ENCODE data around the gene AGAP3.

AGAP3 gene

DNA sequence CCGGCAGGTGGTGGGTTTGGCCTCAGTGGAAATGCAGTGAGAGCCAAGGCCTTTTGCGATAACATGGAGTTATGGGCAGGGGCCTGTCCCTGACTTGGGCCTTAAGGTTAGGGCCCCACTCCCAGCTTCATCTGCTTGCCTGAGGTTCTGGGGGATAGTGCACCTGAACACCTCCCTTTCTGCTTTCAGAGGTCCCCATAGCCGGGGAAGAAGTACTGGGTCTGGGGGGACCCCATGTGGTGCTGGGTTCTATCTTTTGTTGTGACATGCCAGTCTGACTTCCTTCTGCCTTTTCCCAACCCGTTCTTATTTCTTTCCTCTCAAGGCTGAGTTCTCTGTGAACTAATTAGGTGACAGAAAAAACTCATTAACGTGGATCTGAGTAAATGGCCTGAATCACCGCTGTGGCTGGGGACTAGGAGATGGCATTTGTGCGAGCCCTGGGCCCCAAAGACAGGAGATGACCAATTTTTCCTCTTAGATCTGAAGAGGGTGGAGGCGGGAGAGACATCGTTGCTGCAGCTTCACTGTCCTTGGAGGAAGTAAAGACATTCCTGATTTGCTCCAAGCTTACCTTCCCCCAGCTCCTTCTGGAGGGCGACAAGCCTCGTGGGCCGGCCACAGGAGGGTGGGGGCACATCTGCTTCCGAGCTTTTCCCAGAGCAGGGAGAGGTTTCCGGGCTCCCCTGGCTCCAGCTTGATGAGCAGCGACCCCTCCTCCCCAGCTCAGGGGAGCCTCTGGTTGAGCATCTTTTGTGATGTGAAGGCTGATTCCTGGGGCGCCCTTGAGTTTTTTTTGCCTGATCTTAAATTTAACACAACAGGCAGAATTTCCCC, 2.0 kb downstream of the AGAP3 start:
- DNase-seq = no peak

DNA sequence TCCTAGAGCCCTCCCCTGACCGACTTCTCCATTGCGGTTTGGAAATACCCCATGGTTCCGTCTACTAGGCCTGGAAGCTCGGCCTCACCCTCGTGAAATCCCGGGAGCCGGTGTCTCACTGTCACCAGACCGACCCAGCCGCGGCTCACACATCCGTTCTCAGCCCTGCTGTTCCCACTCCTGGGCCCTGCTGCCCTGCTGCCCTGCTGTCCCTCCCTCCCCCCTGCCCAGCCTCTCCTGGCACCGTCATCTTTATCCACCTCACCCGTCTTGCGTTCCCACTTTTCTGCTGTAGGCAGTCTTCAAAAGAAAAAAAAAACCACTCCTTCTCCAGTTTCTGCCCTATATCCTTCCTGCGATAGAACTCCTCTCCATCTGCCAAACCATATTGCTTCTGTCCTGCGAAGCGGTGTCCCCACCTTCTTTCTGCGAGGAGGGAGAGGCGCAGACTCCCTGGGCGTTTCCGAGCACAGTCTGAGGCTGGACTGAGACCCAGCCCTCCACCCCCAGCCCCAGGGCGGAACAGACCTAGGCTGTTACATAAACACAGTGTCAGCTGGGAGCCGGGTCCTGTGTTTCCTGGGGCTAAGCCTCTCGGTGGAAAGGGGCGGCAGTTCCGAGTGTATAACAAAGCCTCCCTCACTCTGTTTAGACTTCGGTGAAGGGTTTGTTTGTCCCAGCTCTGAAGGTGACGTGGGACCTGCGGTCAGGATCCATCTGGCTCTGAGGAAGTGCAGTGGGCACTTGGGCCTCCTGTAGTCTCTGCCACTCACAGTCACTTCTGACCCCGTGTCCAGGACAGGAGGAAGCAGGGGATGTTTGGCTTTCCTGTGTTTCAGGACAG, 2.8 kb downstream of the AGAP3 start:
- no peak for DNase-seq

DNA sequence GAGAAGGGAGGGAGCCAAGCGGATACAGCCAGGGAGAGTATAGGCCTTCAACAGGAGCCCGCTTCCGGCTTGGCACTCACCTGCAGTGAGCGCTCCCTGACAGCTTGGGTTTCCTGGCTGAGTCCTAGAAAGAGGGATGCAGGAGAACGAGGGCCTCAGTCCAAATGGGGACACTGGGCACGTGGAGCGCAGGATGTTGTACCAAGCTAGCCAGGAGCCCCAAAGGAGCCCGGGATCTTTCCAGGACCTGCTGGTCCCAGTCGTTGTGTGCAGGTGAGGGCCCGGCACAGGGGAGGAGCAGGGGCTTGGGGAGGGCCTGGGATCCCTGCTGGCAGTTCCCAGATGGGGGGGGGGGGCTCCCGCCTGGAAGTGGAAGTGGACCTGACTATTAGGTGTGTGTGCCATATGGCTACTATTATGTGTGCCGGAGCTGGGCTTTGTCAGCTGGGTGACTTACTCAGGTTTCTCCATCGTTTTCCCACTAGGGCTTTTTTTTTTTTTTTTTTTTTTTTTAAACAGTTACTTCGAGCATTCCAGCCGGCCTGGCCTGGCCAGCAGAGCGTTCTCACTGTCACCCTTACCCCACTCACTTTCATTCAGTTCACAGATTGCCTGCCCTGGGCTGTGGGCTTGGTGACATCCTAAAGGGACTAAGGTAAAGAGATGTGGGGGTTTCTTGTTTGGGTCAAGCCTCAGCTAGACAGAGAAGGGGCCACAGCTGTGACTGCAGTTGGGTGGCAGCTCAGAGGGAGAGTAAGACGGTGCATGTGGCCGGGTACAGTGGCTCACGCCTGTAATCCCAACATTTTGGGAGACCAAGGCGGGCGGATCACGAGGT, 3.8 kb downstream of the AGAP3 start:
- DNase-seq = no peak

DNA sequence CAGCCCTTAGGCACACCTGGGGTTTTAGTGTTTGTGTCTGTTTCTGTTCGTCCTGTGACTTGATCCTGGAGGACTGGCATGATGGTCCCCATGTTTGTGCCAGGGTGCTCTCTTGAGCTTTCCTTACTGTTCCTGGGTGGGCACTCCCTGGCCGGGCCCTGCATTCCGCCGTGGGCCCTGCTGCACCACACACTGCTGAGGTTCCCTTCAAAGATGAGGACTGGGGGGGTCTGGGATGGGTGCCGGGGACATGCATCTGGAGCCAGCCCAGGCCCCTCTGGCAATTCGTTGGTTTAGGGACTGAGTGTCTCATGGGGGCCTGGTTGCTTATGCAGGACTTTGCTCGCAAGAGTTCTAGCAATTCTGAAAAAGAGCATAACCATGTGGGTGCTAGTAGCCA, 4.7 kb downstream of the AGAP3 start:
- DNase-seq = no peak

DNA sequence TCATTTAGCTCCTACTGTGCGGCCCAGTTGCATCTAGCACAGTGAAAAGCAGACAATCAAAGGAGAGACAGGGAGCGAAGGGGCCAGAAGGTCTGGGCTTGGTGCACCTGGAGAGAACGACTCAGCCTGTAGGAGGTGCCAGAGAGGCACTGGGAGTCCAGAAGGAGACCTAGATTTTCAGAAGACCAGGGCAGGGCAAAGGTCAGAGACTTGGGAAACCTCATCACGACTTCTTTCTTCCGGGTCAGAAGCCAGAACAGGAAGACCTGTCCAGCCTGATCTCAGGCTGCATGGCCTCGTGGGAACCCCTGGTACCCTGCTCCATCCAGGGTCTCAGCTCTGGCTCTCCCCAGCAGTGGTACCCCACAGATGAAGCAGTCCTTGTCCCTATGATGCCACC, 5.2 kb downstream of the AGAP3 start:
- no peak for DNase-seq

DNA sequence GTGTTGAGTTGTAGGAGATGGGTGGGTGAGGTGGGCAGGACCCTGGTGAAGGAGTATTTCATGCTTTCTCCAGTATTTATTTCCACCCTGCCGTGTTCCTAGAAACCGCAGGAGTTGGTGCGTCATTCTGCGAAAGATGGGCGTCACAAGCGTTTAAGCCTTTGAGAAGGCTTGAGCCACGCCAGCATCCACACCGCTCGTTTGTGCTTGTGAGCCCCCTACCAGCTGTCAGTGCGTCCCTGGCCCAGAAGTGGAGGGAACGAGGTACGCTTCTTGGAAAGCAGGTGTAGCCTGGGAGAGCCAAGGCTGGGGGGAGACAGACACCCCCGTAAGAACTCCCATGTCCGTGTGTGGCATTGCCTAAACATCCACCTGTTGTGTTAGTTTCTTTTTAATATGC, 5.7 kb downstream of the AGAP3 start:
- no peak for DNase-seq

DNA sequence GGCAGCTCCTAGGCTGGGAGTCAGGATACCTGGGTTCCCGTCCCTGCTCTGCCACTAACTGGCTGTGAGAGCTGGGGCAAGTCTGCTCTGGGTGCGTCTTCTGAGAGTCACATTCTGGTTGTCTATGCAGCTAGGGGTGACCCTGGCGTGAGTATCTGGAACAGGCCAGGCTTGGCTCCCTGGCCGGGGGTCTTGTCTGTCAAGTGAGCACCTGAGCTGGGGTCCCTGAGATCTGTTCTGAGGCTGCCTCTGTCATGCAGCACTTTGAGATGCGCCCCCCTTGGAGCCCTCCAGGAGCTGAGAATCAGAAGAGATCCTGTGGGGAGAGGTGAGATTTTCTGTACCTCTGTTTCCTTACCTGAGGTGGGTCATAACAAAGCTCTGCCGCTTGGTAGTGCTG, 7.5 kb downstream of the AGAP3 start:
- no peak for DNase-seq

DNA sequence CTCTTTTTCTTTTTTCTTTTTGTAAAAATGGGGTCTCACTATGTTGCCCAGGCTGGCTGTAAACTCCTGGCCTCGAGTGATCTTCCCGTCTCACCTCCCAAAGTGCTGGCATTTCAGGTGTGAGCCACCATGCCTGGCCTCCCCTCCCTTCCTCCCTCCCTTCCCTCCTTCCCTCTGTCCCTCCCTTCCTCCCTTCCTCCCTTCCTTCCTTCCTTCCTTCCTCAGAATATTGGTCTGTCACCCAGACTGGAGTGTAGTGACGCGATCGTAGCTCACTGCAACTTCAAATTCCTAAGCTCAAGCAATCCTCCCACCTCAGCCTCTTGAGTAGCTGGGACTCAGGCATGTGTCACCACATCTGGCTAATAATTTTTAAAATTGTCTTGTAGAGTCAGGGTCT, 8.4 kb downstream of the AGAP3 start:
- no peak for DNase-seq

DNA sequence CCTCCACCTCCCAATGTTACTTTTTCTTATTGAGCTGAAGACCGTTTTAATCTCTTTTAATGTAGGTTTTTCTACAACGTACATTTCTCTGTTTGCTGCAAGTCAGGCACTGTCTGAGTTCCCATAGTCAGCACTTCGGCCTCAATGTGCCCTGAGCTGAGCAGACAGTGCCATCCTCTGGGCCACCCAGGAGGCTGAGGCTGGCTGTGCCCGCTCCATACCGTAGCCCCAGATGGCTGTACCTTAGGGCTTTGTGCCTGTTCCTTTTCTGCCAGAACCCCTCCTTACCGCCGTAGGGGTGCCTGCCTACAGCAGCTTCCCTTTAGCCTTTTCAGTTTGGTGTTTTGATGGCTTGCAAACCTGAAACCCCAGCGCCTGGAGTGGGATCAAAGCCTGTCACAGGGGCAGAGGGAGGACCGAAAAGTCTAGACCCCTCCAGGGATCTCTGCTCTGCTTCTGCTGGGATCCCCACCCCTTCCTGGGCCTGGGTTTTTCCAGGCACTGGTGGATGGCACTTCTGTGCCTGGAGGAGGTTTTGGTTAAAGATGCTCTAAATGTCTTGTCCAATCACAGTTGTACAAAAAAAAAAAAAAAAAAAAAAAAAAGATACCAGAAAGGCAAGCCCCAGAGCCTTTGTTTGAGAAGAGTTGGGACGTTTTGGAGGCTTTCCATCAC, 9.0 kb downstream of the AGAP3 start:
- DNase-seq = no peak

DNA sequence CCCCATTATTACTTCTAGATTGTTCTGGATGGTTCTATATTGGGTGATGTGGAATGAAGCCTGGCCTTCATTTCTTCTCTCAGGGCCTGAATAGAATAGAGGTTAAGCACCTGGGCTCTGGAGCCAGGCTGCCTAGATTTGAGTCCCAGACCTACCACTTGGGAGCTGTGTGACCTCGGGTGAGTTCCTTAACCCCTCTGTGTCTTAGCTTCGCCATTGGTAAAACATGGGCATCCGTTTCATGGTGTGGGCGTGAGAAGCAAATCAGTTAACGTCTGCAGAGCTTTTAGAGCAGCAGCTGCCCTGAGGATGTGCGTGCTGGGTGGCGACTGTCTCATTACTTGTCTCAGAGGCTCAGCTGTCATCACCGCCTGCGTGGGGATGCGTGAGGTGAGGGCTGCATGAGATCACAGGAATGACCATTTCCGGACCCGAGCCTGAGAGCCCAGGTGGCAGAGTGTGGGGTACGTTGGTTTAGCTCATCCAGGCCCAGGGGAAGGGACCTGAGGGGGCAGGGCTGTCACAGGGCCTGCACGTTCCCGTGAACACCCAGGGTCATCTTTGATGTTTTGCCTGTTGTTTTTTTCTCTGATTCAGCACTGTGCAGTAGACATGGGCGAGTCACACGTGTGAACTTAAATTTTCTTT, 9.7 kb downstream of the AGAP3 start:
- no peak for DNase-seq

DNA sequence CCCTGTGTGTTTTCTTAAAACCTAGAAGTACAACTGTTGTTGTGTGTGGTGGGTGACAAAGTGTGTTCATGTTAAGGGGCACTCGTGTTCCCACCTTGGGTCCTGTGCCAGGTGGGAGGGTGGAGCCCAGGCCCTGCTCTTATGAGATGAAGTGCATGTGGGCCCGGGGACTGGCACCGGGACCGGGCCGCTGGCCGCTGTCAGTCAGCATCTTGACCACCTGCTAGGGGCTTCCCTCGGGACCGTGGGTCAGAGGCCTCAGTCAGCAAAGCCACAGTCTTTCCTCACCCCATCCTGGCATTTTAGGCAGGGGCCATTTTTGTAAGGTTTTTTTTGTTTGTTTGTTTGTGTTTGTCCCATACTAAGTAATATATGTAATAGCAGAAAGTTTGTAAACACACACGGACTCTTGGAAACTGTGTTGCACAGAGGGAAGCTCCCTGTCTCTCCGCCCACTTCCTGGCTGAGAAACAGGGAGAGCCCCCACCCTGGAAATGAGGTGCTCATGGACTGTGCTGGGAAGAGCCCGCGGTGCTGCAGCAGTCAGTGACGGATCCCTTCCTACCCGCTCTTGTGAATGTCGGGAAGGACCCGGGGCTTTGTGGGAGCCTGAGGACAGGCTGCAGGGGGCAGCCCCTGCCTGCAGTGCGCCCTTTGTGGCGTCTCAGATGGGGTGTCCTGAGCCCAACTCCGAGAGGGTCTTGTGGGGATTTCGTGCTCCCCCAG, 13.4 kb downstream of the AGAP3 start:
- DNase-seq = no peak

DNA sequence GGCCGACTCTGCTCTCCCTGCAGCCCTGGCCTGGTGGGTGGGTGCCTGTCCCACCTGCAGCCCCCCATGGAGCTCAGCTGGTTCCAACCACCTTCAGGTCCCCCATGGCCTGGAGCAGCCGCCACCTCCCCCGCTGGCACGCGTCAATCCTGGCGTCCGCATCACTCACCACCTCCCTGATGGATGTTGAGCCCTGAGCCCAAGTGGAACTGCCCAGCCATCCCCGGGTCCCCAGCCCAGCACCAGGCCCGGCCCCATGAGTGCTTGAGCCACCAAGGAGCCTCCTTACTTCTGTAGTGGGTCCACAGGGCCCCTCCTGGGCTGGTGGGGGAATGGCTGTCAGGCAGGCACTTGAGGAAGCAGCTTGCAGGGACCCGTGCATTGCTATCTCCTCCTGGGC, 14.6 kb downstream of the AGAP3 start:
- DNase-seq = no peak

DNA sequence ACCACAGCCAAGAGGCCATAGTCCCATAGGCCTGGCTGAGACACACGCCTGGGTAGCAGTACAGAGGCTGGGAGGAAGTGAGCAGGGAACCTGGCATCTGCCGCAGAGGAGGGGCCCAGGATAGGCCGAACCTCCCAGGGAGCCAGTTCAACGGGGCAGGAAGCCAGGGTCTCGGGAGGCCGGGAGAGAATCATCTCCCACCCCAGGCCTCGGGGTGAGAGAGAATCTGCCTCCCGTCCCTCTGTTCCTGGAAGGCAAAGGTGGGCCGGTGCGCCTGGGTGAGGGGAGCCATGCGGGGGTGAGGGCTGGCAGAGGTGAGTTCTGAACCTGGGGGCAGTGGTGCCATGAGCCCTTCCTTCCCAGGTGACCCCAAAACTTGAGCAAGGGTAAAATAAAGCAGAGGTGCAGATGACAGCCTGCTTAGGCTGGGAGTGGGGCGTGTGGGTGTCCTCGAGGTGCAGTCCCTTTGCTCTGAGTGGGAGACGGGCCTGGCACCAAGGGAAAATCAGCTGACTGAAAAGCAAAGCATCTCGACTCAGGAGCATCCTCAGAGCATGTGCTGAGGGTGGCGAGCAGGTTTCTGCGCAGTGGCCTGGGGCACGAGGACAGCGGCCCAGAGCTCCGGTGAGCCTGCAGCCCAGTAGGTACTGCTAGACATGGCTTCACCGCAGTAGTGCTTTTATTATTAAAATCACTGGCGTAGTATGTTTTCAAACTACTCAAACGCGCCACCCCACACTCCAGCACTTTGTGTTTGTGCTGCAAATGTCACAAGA, 15.5 kb downstream of the AGAP3 start:
- DNase-seq = no peak

DNA sequence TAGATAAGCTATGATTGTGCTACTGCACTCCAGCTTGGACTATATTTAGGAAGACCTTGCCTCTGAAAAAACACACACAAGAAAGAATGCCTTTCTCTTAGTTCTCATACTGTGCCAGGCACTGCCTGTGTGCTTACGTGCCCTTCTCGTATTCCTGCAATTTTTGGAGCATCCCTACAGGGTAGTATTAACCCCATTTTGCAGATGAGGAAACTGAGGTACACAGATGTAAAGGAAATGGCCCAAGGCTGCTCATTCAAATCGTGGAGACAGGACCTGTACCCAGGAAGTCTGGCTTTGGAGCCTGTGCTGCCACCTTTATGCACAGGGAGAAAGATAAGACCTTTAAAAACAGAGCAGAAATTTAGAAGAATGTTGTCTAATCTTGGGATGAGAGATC, 16.7 kb downstream of the AGAP3 start:
- DNase-seq = no peak

DNA sequence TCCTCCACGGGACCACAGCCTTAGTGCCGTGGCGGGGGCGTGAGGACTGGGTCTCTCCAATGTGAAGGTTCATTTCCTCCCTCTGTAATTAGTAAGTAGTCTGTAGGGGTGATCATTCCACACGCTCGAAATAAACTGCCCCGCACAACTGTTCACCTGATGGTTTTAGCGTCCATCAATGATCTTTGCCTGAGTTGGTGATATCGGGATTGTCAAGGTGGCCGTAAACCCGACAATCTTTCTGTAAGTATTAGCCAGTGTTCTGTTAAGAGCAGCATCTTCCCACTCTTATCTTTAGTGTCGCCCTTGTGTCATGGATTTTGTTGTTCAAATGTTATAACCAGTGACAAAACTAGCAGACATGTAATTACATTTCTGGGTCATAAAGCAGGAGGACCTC, 17.7 kb downstream of the AGAP3 start:
- DNase-seq = no peak

DNA sequence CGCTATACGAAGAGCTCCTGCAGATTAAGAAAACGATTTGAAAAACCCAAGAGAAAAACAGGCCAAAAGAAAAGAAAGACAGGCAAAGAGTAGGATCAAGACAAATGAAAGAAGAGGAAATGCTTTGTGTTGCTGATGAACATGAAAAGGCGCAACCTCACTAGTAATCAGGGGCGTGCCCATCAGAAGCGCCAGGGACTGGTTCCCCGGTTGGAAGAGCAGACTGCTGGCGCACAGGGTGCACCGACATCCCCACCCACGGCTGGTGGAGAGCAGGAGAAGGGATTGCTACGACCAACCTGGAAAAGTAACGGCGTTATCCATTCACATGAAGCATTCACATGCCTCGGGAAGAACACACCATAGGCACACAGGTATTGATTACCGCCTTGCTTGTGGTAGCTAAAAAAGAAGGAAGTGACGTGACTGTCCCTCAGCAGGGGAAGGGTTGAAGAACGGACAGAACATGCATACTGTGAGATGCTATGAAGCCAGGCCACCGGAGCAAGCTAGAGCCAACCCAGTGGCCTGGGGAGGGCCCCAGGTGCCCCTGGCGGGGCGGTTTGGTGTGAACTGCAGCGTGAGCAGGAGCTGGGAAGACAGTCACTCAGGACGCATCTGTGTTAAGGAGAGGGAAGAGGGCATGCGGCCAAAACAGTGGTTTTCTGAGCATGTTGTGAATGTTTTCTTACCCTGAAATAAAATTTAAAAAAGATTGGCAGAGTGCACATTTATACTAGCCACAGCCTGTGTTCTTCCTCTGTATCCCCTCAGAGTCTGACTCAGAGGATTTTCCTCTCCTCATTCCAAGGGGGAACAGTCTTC, 18.3 kb downstream of the AGAP3 start:
- DNase-seq = no peak

DNA sequence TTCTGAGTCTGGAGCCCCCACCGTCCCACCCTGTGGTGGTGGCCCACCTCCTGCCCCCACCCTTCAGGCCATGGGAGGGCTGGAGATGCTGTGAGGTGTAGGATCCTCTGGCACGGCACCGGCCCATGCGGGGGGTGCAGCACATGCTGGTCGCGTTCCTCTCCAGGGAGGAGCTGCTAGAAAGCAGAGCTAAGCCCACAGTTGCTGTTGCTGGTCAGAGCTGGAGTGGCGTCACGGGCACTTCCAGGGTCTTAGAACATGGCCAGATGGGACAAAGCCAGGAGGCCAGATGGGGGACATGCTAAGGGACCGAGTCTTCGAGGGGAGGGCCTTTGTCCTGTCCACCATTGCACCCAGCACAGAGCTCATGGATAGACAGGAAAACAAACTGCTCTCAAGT, 21.6 kb downstream of the AGAP3 start:
- DNase-seq = no peak

DNA sequence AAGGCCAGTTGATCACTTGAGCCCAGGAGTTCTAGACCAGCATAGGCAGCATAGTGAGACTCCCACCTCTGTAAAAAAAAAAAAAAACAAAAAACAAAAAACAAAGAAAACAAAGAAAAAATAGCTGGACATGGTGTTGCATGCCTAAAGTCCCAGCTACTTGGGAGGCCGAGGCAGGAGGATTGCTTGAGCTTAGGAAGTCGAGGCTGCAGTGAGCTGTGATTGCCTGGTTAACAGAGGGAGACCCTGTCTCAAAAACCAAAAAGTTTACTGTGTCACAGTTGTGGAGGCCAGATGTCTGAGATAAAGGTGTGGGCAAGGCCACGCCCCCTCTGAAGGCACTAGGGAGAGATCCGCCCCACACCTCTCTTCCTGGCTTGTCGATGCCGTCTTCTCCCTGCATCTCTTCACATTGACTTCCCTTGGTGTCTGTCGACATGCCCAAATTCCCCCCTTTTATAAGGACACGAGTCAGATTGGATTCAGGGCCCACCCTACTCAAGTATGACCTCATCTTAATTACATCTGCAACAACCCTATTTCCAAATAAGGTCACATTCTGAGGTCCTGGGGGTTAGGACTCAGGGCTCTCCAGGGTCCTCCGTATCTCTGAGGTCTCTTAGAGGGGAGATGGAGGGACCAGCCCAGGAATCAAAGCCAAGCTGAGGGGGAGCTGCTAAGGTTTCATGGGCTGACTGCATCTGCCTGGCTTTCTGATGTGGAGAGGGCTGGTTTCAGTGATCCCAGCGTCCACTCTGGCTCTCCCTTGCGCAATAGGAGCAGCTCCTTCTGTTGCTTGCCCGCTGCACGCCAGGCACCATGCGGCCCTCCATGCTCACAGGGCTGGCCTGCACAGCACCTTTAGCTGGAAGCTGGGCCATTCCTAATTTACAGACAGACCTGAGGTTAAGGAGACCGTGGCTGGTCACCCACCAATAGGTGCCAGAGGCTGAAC, 23.1 kb downstream of the AGAP3 start:
- no peak for DNase-seq
